ENCODE measurements around the gene G6PC1. TPM values are rescaled to one million over a fixed set of nuclear protein-coding genes. Genes with fewer than 3 reads are reported as not detected.
A peak's percentile ranks its signal among the peaks of the same experiment; 100 is the strongest.

The G6PC1 gene
- total and polyA plus RNA-seq, 2 donors (not counting 1 experiment from before 2014, with no cell fraction given), result not detected

- H3K9me3 Mint-ChIP-seq (ENCODE audit: insufficient read depth), result no peaks in the 10 kb centered on the region
- H3K4me3 Mint-ChIP-seq, result no peak overlapping the region
- no peak overlapping the region for H3K4me2 ChIP-seq (replicated peaks; ENCODE audit: low read depth, low read length, poor library complexity, severe bottlenecking)
- no peak overlapping the region for H3K9ac ChIP-seq (ENCODE audit: low read length)
- ChIA-PET POLR2A (no interaction called here), CTCF (no interaction called here)
- no peak overlapping the region for H3K27ac Mint-ChIP-seq
- H3K27ac ChIP-seq (ENCODE audit: low read length in 2 of 2), result no peak overlapping the region
- WGBS (ENCODE audit: insufficient coverage), result 72% methylated on average over 5 of the region's 8 CpGs
- H3K4me1 ChIP-seq (ENCODE audit: control insufficient read depth in 2 of 2, insufficient read depth in 2 of 2, low read length in 2 of 2), result peaks cover 9 to 18% of the 10 kb centered on the region in 2 donors
- H3K9me3 ChIP-seq (ENCODE audit: control extremely low read depth in 1 of 3, control insufficient read depth in 2 of 3, insufficient read depth in 1 of 3, low read length in 2 of 3), result no peaks in the 10 kb centered on the region
- no peaks in the 10 kb centered on the region for H3K36me3 ChIP-seq (replicated peaks in 1 of 2; ENCODE audit: control extremely low read depth in 1 of 2, control insufficient read depth in 1 of 2, extremely low read depth in 1 of 2, insufficient read depth in 2 of 2, low read length in 1 of 2)
- DNase-seq (no peak), ATAC-seq (ENCODE audit: low read depth) (no peak)
- peaks cover 15% of the 10 kb centered on the region for H3K4me1 Mint-ChIP-seq
- no peak overlapping the region for H2AFZ ChIP-seq (ENCODE audit: insufficient read depth, low read depth, low read length, poor library complexity, severe bottlenecking)
- peaks cover 3% of the 10 kb centered on the region for H3K27me3 Mint-ChIP-seq
- intact Hi-C loops (cut with micrococcal nuclease), result no loop called here
- H3K27me3 ChIP-seq (replicated peaks in 1 of 4; ENCODE audit: control extremely low read depth in 1 of 4, control insufficient read depth in 3 of 4, insufficient read depth in 4 of 4, low read length in 3 of 4), result no peaks in the 10 kb centered on the region
- H3K4me3 ChIP-seq (ENCODE audit: control extremely low read depth in 1 of 5, extremely low read depth in 1 of 5, insufficient read depth in 1 of 5, low read depth in 2 of 5, low read length in 4 of 5), result no peak overlapping the region
- H4K20me1 ChIP-seq (ENCODE audit: control insufficient read depth, insufficient read depth, low read length, poor library complexity, severe bottlenecking), result no peaks in the 10 kb centered on the region
- TF ChIP-seq EZH2 (IDR thresholded peaks at IDR 0.05; ENCODE audit: borderline replicate concordance, insufficient read depth, low read depth, low read length, poor library complexity, severe bottlenecking), result no peak
- no peak for TF ChIP-seq CTCF (IDR thresholded peaks at IDR 0.05)
- no peaks in the 10 kb centered on the region for H3K79me2 ChIP-seq (ENCODE audit: control insufficient read depth, insufficient read depth, low read length)
Measured at GRCh38 chr17:42906772-42907446, 6.3 kb downstream of the G6PC1 start.

- Histone ChIP-seq H3K9me3 (ENCODE audit: control extremely low read depth in 1 of 3, control insufficient read depth in 2 of 3, insufficient read depth in 1 of 3, low read length in 2 of 3) (no peaks in the 10 kb centered on the region), H3K4me1 (ENCODE audit: control insufficient read depth in 2 of 2, insufficient read depth in 2 of 2, low read length in 2 of 2) (peaks cover 9 to 18% of the 10 kb centered on the region in 2 donors), H3K79me2 (ENCODE audit: control insufficient read depth, insufficient read depth, low read length) (no peaks in the 10 kb centered on the region), H3K4me3 (ENCODE audit: control extremely low read depth in 1 of 5, extremely low read depth in 1 of 5, insufficient read depth in 1 of 5, low read depth in 2 of 5, low read length in 4 of 5) (no peak overlapping the region), H3K9ac (ENCODE audit: low read length) (no peak overlapping the region), H3K27ac (ENCODE audit: low read length in 2 of 2) (peak overlapping the region in 1 of 2 donors; percentile 6), H3K4me2 (replicated peaks; ENCODE audit: low read depth, low read length, poor library complexity, severe bottlenecking) (no peak overlapping the region), H3K27me3 (replicated peaks in 1 of 4; ENCODE audit: control extremely low read depth in 1 of 4, control insufficient read depth in 3 of 4, insufficient read depth in 4 of 4, low read length in 3 of 4) (no peaks in the 10 kb centered on the region), H4K20me1 (ENCODE audit: control insufficient read depth, insufficient read depth, low read length, poor library complexity, severe bottlenecking) (no peaks in the 10 kb centered on the region), H2AFZ (ENCODE audit: insufficient read depth, low read depth, low read length, poor library complexity, severe bottlenecking) (peak overlapping the region; percentile 33), H3K36me3 (replicated peaks in 1 of 2; ENCODE audit: control extremely low read depth in 1 of 2, control insufficient read depth in 1 of 2, extremely low read depth in 1 of 2, insufficient read depth in 2 of 2, low read length in 1 of 2) (no peaks in the 10 kb centered on the region)
- intact Hi-C loops (cut with micrococcal nuclease), result no loop called here
- no peak for DNase-seq
- ChIA-PET POLR2A (no interaction called here), CTCF (no interaction called here)
- Mint-ChIP-seq H3K4me3 (no peak overlapping the region), H3K9me3 (ENCODE audit: insufficient read depth) (no peaks in the 10 kb centered on the region), H3K27ac (peak overlapping the region; percentile 16), H3K27me3 (no peaks in the 10 kb centered on the region), H3K4me1 (peaks cover 15% of the 10 kb centered on the region)
- TF ChIP-seq CTCF (IDR thresholded peaks at IDR 0.05) (no peak), EZH2 (IDR thresholded peaks at IDR 0.05; ENCODE audit: borderline replicate concordance, insufficient read depth, low read depth, low read length, poor library complexity, severe bottlenecking) (no peak)
- WGBS (ENCODE audit: insufficient coverage), result 93% methylated on average over 3 of the region's 7 CpGs
- ATAC-seq (ENCODE audit: low read depth), result no peak
Measured at GRCh38 chr17:42908872-42909700, 8.5 kb downstream of the G6PC1 start.
